Choroid plexus epithelial cell (primary cell): ENCODE results near the gene CDC42BPA.

ENCODE experiments used
- DNase-seq: peaks from one replicate; pipeline ENCODE4 v3.0.0-alpha.2; 2010; ENCODE audit warnings: low read depth
- H3K4me3 ChIP-seq: 2 replicates; pipeline ENCODE4 v1.5.1; 2011; ENCODE audit warnings: low read depth, mild to moderate bottlenecking, control low read depth, low read length, moderate library complexity
- CTCF ChIP-seq: conservative IDR thresholded peaks from 2 replicates; pipeline ENCODE4 v1.5.1; 2011; ENCODE audit warnings: low read depth, mild to moderate bottlenecking, control low read depth, inconsistent platforms, low read length, moderate library complexity

Gene CDC42BPA

GRCh38 chr1:226974544-226975258 is 343.6 kb downstream of the CDC42BPA start:
- DNase-seq = no peak
- no peak for TF ChIP-seq CTCF
- no peak overlapping the region for H3K4me3 ChIP-seq

GRCh38 chr1:226973898-226974543 is 344.3 kb downstream of the CDC42BPA start:
- no peak overlapping the region for H3K4me3 ChIP-seq
- peak; percentile 74 for DNase-seq
- peak; percentile 14 for TF ChIP-seq CTCF

- H3K4me3 ChIP-seq = no peak overlapping the region
- no peak for TF ChIP-seq CTCF
- DNase-seq = no peak
Measured at GRCh38 chr1:226973371-226973897, 344.9 kb downstream of the CDC42BPA start.

GRCh38 chr1:226972931-226973330 is 345.4 kb downstream of the CDC42BPA start:
- no peak for TF ChIP-seq CTCF
- DNase-seq = no peak
- H3K4me3 ChIP-seq = no peak overlapping the region

- TF ChIP-seq CTCF = no peak
- no peak for DNase-seq
Measured at GRCh38 chr1:226971765-226972164, 346.5 kb downstream of the CDC42BPA start.

GRCh38 chr1:226967665-226968064 is 350.6 kb downstream of the CDC42BPA start:
- no peak for TF ChIP-seq CTCF
- no peak overlapping the region for H3K4me3 ChIP-seq
- peak; percentile 53 for DNase-seq

More at GRCh38 chr1:226971765-226972164, 346.5 kb downstream of the CDC42BPA start:
- H3K4me3 ChIP-seq = no peak overlapping the region

GRCh38 chr1:226966683-226967082 is 351.6 kb downstream of the CDC42BPA start:
- no peak for TF ChIP-seq CTCF
- H3K4me3 ChIP-seq = no peak overlapping the region
- DNase-seq = no peak
